Measurements from ENCODE around the gene PRR7.

GRCh38 chr5:177503351-177504085 is 56.9 kb downstream of the PRR7 start:
- TF ChIP-seq CTCF (IDR thresholded peaks at IDR 0.05; ENCODE audit: low read length) (no peak), EZH2 (optimal IDR thresholded peaks at IDR 0.05; ENCODE audit: low read depth, low read length) (no peak)

Measured in MM.1S (cell line).